Activated B cell treated with CpG ODN at 0.5 μM for 24 hours (primary cell): ENCODE measurements around the gene HNRNPF. TPM values are rescaled to one million over a fixed set of nuclear protein-coding genes. Genes with fewer than 3 reads are reported as not detected.

Experiments used
- ATAC-seq: fragments of 200-7000 bp; cut with Tn5 transposase; one replicate; pipeline ENCODE4 v1.10.0; 2021; ENCODE audit warnings: low read depth, mild to moderate bottlenecking, moderate library complexity
- CTCF ChIA-PET: fragments of 350-600 bp; sonication (Branson Sonifier 250); formaldehyde crosslinking; loops from one replicate; lab custom pipeline; 2021; ENCODE audit warnings: antibody characterized with exemption; lab: Charles Lee
- POLR2A ChIA-PET: fragments of 350-600 bp; sonication (Branson Sonifier 250); formaldehyde crosslinking; loops from one replicate; lab custom pipeline; 2021; ENCODE audit warnings: antibody characterized with exemption; lab: Charles Lee
- DNase-seq: peaks from one replicate; pipeline ENCODE4 v3.0.0; 2022
- H3K27ac Mint-ChIP-seq: one replicate; pipeline ENCODE4 v1.8.0; 2020; ENCODE audit warnings: mixed read lengths
- H3K27me3 Mint-ChIP-seq: one replicate; pipeline ENCODE4 v1.8.0; 2021; ENCODE audit warnings: mixed read lengths
- H3K36me3 Mint-ChIP-seq: one replicate; pipeline ENCODE4 v1.8.0; 2021; ENCODE audit warnings: low read depth, mixed read lengths
- H3K4me1 Mint-ChIP-seq: one replicate; pipeline ENCODE4 v1.8.0; 2021; ENCODE audit warnings: mixed read lengths
- H3K4me3 Mint-ChIP-seq: one replicate; pipeline ENCODE4 v1.8.0; 2020; ENCODE audit warnings: mild to moderate bottlenecking, mixed read lengths
- H3K9me3 Mint-ChIP-seq: one replicate; pipeline ENCODE4 v1.8.0; 2020; ENCODE audit warnings: mixed read lengths
- intact Hi-C: fragments of 100-400 bp; cut with micrococcal nuclease; formaldehyde crosslinking; loops from one replicate; pipeline ENCODE4 v1.15.1; 2024
- total RNA-seq: library from RNA; stranded (reverse); gene quantifications from 2 replicates; pipeline ENCODE4 v1.2.3, GENCODE V29; 2022
- TF ChIP-seq, protein P1 (sequence below): fragments of 200-600 bp; IDR thresholded peaks from one replicate; pipeline ENCODE4 v1.8.0; 2022; ENCODE audit warnings: antibody characterized with exemption, mild to moderate bottlenecking

Gene HNRNPF
- total RNA-seq, 1 donor from 2014 or later: 253 TPM

- no peaks in the 10 kb centered on the region for H3K36me3 Mint-ChIP-seq
- H3K4me3 Mint-ChIP-seq: no peak overlapping the region
- ATAC-seq: no peak
- intact Hi-C loops: no loop called here
- H3K4me1 Mint-ChIP-seq: peaks cover 3% of the 10 kb centered on the region
- no peak for DNase-seq
- H3K9me3 Mint-ChIP-seq: no peaks in the 10 kb centered on the region
- CTCF ChIA-PET: no interaction called here
- TF ChIP-seq, protein P1, sequence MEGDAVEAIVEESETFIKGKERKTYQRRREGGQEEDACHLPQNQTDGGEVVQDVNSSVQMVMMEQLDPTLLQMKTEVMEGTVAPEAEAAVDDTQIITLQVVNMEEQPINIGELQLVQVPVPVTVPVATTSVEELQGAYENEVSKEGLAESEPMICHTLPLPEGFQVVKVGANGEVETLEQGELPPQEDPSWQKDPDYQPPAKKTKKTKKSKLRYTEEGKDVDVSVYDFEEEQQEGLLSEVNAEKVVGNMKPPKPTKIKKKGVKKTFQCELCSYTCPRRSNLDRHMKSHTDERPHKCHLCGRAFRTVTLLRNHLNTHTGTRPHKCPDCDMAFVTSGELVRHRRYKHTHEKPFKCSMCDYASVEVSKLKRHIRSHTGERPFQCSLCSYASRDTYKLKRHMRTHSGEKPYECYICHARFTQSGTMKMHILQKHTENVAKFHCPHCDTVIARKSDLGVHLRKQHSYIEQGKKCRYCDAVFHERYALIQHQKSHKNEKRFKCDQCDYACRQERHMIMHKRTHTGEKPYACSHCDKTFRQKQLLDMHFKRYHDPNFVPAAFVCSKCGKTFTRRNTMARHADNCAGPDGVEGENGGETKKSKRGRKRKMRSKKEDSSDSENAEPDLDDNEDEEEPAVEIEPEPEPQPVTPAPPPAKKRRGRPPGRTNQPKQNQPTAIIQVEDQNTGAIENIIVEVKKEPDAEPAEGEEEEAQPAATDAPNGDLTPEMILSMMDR: no peak
- peaks cover 3% of the 10 kb centered on the region for H3K27me3 Mint-ChIP-seq
- H3K27ac Mint-ChIP-seq: no peak overlapping the region
- POLR2A ChIA-PET: no interaction called here
Measured at GRCh38 chr10:43355749-43356371, 53.1 kb downstream of the HNRNPF start.

- TF ChIP-seq, protein P1: no peak
Measured at GRCh38 chr10:43354879-43355380, 54.1 kb downstream of the HNRNPF start.

GRCh38 chr10:43354330-43354635, 54.7 kb downstream of the HNRNPF start:
- no peak overlapping the region for H3K4me3 Mint-ChIP-seq
- CTCF ChIA-PET: no interaction called here
- no peaks in the 10 kb centered on the region for H3K36me3 Mint-ChIP-seq
- TF ChIP-seq, protein P1: no peak
- no peak for DNase-seq
- H3K27me3 Mint-ChIP-seq: peaks cover 10% of the 10 kb centered on the region
- POLR2A ChIA-PET: no interaction called here
- intact Hi-C loops: no loop called here
- H3K4me1 Mint-ChIP-seq: peaks cover 2% of the 10 kb centered on the region
- H3K27ac Mint-ChIP-seq: no peak overlapping the region
- no peaks in the 10 kb centered on the region for H3K9me3 Mint-ChIP-seq
- ATAC-seq: no peak

More at GRCh38 chr10:43354879-43355380, 54.1 kb downstream of the HNRNPF start:
- Mint-ChIP-seq H3K4me3 (no peak overlapping the region), H3K27me3 (peaks cover 10% of the 10 kb centered on the region), H3K9me3 (no peaks in the 10 kb centered on the region), H3K4me1 (peaks cover 2% of the 10 kb centered on the region), H3K36me3 (no peaks in the 10 kb centered on the region), H3K27ac (no peak overlapping the region)
- ChIA-PET CTCF (no interaction called here), POLR2A (no interaction called here)
- intact Hi-C loops: no loop called here
- DNase-seq: no peak
- ATAC-seq: no peak

DNA sequence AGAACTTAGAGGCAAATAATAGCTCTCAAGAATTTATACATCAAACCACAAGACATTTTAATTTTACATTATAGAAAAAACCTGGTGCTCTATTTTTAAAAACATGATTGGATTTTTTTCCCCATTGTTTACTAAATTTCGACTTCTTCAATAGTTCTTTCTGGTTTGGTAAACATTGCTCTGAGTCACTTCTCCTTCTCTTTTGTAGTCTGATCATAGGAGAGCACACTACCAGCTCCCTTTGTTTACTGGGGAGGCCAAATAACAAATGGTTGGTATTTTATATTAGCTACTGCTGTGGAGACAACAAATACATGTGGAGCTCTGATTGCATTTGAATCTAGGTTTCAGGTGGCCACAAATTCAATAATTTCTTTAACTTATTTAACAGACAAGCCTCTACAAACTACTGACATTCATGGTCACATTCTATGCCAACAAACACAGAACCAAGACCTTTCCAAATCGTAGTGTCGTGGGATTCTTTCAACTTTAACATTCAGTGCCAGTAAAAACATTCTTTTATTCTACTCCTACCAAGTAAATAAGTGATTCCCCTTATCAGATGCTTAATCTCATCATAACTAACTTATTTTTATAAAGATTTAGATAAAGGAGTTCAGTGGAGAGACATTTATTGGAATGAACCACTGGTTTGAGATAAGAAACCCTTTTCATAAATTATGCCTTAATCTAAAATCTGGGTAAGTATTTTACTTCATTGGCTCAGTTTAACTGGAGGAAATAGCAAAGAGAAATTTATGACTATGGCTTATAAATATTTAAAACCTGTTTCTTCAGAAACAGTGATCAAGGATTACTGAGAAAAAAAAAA, 55.3 kb downstream of the HNRNPF start:
- intact Hi-C loops: no loop called here
- Mint-ChIP-seq H3K4me3 (no peak overlapping the region), H3K4me1 (peaks cover 3% of the 10 kb centered on the region), H3K9me3 (no peaks in the 10 kb centered on the region), H3K27ac (no peak overlapping the region), H3K27me3 (peaks cover 11% of the 10 kb centered on the region), H3K36me3 (no peaks in the 10 kb centered on the region)
- ChIA-PET CTCF (no interaction called here), POLR2A (interaction anchor here (0.5 kb wide), 1 partner anchor 13 kb away, joined by 12 read pairs; no protein-coding TSS in a partner anchor)
- DNase-seq: no peak
- no peak for ATAC-seq
- TF ChIP-seq, protein P1: no peak

DNA sequence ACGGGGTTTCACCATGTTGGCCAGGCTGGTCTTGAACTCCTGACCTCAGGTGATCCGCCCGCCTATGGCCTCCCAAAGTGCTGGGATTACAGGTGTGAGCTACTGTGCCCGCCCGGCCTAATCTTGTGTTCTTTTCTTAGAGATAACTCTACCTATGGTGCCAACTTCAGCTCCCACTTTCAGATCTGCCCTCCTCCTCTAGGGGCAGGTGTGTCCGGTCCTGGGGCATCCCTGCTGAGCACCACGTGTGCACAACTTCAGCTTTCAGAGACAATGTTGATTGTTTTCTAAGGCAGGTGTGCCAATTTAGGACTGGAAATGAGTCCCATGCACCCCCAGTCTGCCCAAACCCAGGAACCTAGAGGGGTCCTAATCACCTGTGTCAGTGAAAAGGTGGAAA, 56.0 kb downstream of the HNRNPF start:
- ChIA-PET CTCF (no interaction called here), POLR2A (interaction anchor here (0.5 kb wide), 1 partner anchor 13 kb away, joined by 12 read pairs; no protein-coding TSS in a partner anchor)
- no peak overlapping the region for H3K27ac Mint-ChIP-seq

More for the DNA sequence above, 56.0 kb downstream of the HNRNPF start:
- Mint-ChIP-seq H3K4me3 (no peak overlapping the region), H3K27me3 (peaks cover 13% of the 10 kb centered on the region), H3K9me3 (no peaks in the 10 kb centered on the region), H3K4me1 (peaks cover 8% of the 10 kb centered on the region), H3K36me3 (no peaks in the 10 kb centered on the region)
- TF ChIP-seq, protein P1: no peak
- DNase-seq (no peak), ATAC-seq (no peak)
- intact Hi-C loops: no loop called here
